Lower leg skin (tissue), 4 donors: Measurements from ENCODE around the gene PRSS38. TPM values are rescaled to one million over a fixed set of nuclear protein-coding genes. Genes with fewer than 3 reads are reported as not detected.
A peak's percentile ranks its signal among the peaks of the same experiment; 100 is the strongest.

Source experiments
- DNase-seq, 2 donors: peaks; one replicate each; pipeline ENCODE4 v3.0.0-alpha.2; 2019; ENCODE audit warnings: low spot score in 2 of 2
- H3K4me3 ChIP-seq: fragments of 200-600 bp; sonication (generic); 2 replicates; pipeline ENCODE4 v1.5.1; 2017; ENCODE audit warnings: mild to moderate bottlenecking, low read depth; ENCODE audit not compliant: poor library complexity, severe bottlenecking
- CTCF ChIP-seq, 3 donors: fragments of 450-650 bp; IDR thresholded peaks; one replicate each; pipeline ENCODE4 v1.5.1; 2016; ENCODE audit warnings: antibody characterized with exemption in 3 of 3, mild to moderate bottlenecking in 3 of 3, moderate library complexity in 2 of 3
- POLR2A ChIP-seq, 2 donors: fragments of 450-650 bp; IDR thresholded peaks; one replicate each; pipeline ENCODE4 v1.6.1; 2016 to 2017; ENCODE audit warnings: antibody characterized with exemption in 2 of 2, mild to moderate bottlenecking in 1 of 2, moderate library complexity in 1 of 2
- WGBS, 2 donors: methylation state at CpG; one replicate each; pipeline ENCODE4 v1.1.5; 2018; 5-methylcytosine and 5-hydroxymethylcytosine counted together
- intact Hi-C: fragments of 100-400 bp; cut with DNase I; formaldehyde crosslinking; loops from one replicate; pipeline ENCODE4 v1.15.0; 2023; ENCODE audit warnings: low total_unique reads
- total RNA-seq, 4 donors: library from RNA; depleted of rRNA; stranded (reverse); fragments of >200 nt; gene quantifications; one replicate each; pipeline ENCODE4 v1.1.0, GENCODE V29; 2016

The PRSS38 gene
- total RNA-seq, 4 donors from 2014 or later: not detected

- H3K4me3 ChIP-seq: no peak overlapping the region
- WGBS, 2 donors: 91 to 93% methylated on average over 13 to 15 of the region's 15 CpGs
- peak in 1 of 2 donors; percentile 10 for DNase-seq
- TF ChIP-seq POLR2A (IDR thresholded peaks at IDR 0.05): no peak
- no peak for TF ChIP-seq CTCF (IDR thresholded peaks at IDR 0.05)
- intact Hi-C loops: no loop called here
Measured at GRCh38 chr1:227883641-227884301, 68.3 kb downstream of the PRSS38 start.

GRCh38 chr1:227884370-227885134 lies 69.1 kb downstream of the PRSS38 start:
- H3K4me3 ChIP-seq: no peak overlapping the region
- no peak for TF ChIP-seq POLR2A (IDR thresholded peaks at IDR 0.05)
- TF ChIP-seq CTCF (IDR thresholded peaks at IDR 0.05): no peak
- intact Hi-C loops: no loop called here
- 92 to 96% methylated on average over 9 to 13 of the region's 15 CpGs for WGBS, 2 donors
- peak; percentile 11 to 79 for DNase-seq

- intact Hi-C loops: no loop called here
- TF ChIP-seq POLR2A (IDR thresholded peaks at IDR 0.05) (no peak), CTCF (IDR thresholded peaks at IDR 0.05) (no peak)
- 49 to 51% methylated on average over 7 to 8 of the region's 8 CpGs for WGBS, 2 donors
- DNase-seq: peak; percentile 13 to 83
- H3K4me3 ChIP-seq: no peak overlapping the region
Measured at GRCh38 chr1:227885135-227885647, 69.7 kb downstream of the PRSS38 start.

- TF ChIP-seq POLR2A (IDR thresholded peaks at IDR 0.05) (no peak), CTCF (IDR thresholded peaks at IDR 0.05) (no peak)
- 26 to 37% methylated on average over 14 of the region's 14 CpGs for WGBS, 2 donors
- intact Hi-C loops: no loop called here
- no peak overlapping the region for H3K4me3 ChIP-seq
- DNase-seq: peak; percentile 65 to 92
Measured at GRCh38 chr1:227885648-227886502, 70.4 kb downstream of the PRSS38 start.

GRCh38 chr1:227886503-227886961 lies 71.1 kb downstream of the PRSS38 start:
- H3K4me3 ChIP-seq: no peak overlapping the region
- intact Hi-C loops: no loop called here
- peak in 1 of 2 donors; percentile 80 for DNase-seq
- 11 to 15% methylated on average over 13 to 18 of the region's 18 CpGs for WGBS, 2 donors
- TF ChIP-seq POLR2A (IDR thresholded peaks at IDR 0.05) (no peak), CTCF (IDR thresholded peaks at IDR 0.05) (no peak)
